Keratinocyte (primary cell): ENCODE results near the gene MRPS10. TPM values are rescaled to one million over a fixed set of nuclear protein-coding genes. Genes with fewer than 3 reads are reported as not detected.

Source experiments
- DNase-seq: peaks from one replicate; pipeline ENCODE4 v3.0.0-alpha.2; 2011; ENCODE audit warnings: low read depth, missing footprints, low spot score
- FAIRE-seq: peaks from 2 replicates; lab custom pipeline; 2011; peaks lifted over from hg19 to GRCh38; lab: Jason Lieb, UNC
- H2AFZ ChIP-seq: 2 replicates; pipeline ENCODE4 v1.6.0; 2012; ENCODE audit warnings: low read length, control low read depth, inconsistent platforms; ENCODE audit not compliant: control insufficient read depth
- H3K27ac ChIP-seq: 2 replicates; pipeline ENCODE4 v1.5.1; 2011; ENCODE audit warnings: low read length; ENCODE audit not compliant: control insufficient read depth, insufficient read depth
- H3K27me3 ChIP-seq: 3 replicates; pipeline ENCODE4 v1.6.0; 2011; ENCODE audit warnings: low read length; ENCODE audit not compliant: control insufficient read depth, insufficient read depth; ENCODE audit errors: extremely low read depth
- H3K36me3 ChIP-seq, 2 experiments: 2 replicates in 1 of 2; 3 replicates in 1 of 2; pipeline ENCODE4 v1.5.1; 2011; ENCODE audit warnings: low read length in 2 of 2, mild to moderate bottlenecking in 1 of 2; ENCODE audit not compliant: control insufficient read depth in 2 of 2, insufficient read depth in 2 of 2; ENCODE audit errors: extremely low read depth in 1 of 2
- H3K4me1 ChIP-seq: 3 replicates; pipeline ENCODE4 v1.5.1; 2011; ENCODE audit warnings: low read length; ENCODE audit not compliant: control insufficient read depth, insufficient read depth; ENCODE audit errors: extremely low read depth
- H3K4me2 ChIP-seq: 3 replicates; pipeline ENCODE4 v1.6.0; 2011; ENCODE audit warnings: low read depth, low read length; ENCODE audit not compliant: control insufficient read depth, insufficient read depth; ENCODE audit errors: extremely low read depth
- H3K4me3 ChIP-seq, 3 experiments: fragments of 200-600 bp in 1 of 3; sonication (generic) in 1 of 3; 2 replicates in 2 of 3; 3 replicates in 1 of 3; pipeline ENCODE4 v1.5.1; 2011 to 2016; ENCODE audit warnings: low read length in 3 of 3, mild to moderate bottlenecking in 3 of 3, control low read depth in 2 of 3, inconsistent platforms in 1 of 3, low read depth in 1 of 3, mixed read lengths in 1 of 3, mixed run types in 1 of 3, moderate library complexity in 1 of 3; ENCODE audit not compliant: control insufficient read depth in 2 of 3, insufficient read depth in 2 of 3; ENCODE audit errors: extremely low read depth in 1 of 3
- H3K79me2 ChIP-seq: 2 replicates; pipeline ENCODE4 v1.6.0; 2012; ENCODE audit warnings: low read length; ENCODE audit not compliant: control insufficient read depth, insufficient read depth
- H3K9ac ChIP-seq: 3 replicates; pipeline ENCODE4 v1.6.0; 2011; ENCODE audit warnings: low read length; ENCODE audit not compliant: control insufficient read depth, insufficient read depth; ENCODE audit errors: extremely low read depth
- H3K9me1 ChIP-seq: 3 replicates; pipeline ENCODE4 v1.6.0; 2011; ENCODE audit warnings: low read length; ENCODE audit not compliant: control insufficient read depth, insufficient read depth; ENCODE audit errors: extremely low read depth
- H3K9me3 ChIP-seq: 2 replicates; pipeline ENCODE4 v1.5.1; 2012; ENCODE audit warnings: low read depth, low read length; ENCODE audit not compliant: control insufficient read depth
- H4K20me1 ChIP-seq: 3 replicates; pipeline ENCODE4 v1.6.0; 2011; ENCODE audit warnings: low read length; ENCODE audit not compliant: control insufficient read depth, insufficient read depth; ENCODE audit errors: extremely low read depth
- EZH2 ChIP-seq: IDR thresholded peaks from one replicate; pipeline ENCODE4 v1.6.1; 2012; ENCODE audit warnings: inconsistent platforms, mild to moderate bottlenecking, low read length, moderate library complexity
- dilution Hi-C: fragments of 300-500 bp; cut with MboI; formaldehyde crosslinking; loops from one replicate; pipeline ENCODE4 v1.7.0; 2020; ENCODE audit warnings: low sequenced_read_pairs; ENCODE audit not compliant: extremely low pct_ligation_motif_present
- polyA plus RNA-seq, 5 experiments: library from polyadenylated mRNA; depleted of rRNA in 3 of 5; stranded (reverse) in 3 of 5; stranded (forward) in 1 of 5; unstranded in 1 of 5; fragments of >200 nt; gene quantifications; 1 replicate in 1 of 5; 2 replicates in 3 of 5; 3 replicates in 1 of 5; pipeline versions ENCODE4 v1.2.1 to v1.2.3, GENCODE V29; 2011 to 2012; ENCODE audit warnings: missing spikeins in 2 of 5, low read depth in 1 of 5, low replicate concordance in 1 of 5
- TF ChIP-seq, protein P1 (sequence below), 3 experiments: IDR thresholded peaks in 1 of 3; conservative IDR thresholded peaks in 1 of 3; optimal IDR thresholded peaks in 1 of 3; 2 replicates in 2 of 3; 3 replicates in 1 of 3; pipeline versions ENCODE3 to v1.5.1; 2011; ENCODE audit warnings: low read length in 3 of 3, mild to moderate bottlenecking in 3 of 3, moderate library complexity in 2 of 3, control low read depth in 1 of 3, inconsistent platforms in 1 of 3; ENCODE audit not compliant: insufficient read depth in 2 of 3; ENCODE audit errors: extremely low read depth in 1 of 3

MRPS10 gene
- polyA plus RNA-seq, 1 donor (not counting 4 experiments of a cell fraction or from before 2014, with no cell fraction given) = 80.1 TPM

DNA sequence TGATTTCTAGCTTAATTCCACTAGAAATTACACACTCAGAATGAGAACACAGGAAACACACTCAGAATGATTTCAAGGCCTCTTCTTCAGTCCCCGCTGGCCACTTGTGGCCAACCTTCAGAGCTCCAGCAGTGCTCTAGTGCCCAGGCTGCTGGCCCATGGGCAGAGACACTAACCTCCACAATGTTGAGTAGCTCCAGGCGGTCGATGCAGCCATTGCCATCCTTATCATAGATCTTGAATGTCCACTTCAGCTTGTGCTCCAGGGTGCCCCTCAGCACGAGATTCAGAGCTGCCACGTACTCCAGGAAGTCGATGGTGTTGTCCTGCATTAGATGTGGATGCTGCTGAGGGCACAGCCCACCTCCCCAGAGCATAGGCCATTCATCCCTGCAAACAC lies 29.3 kb downstream of the MRPS10 start:
- Histone ChIP-seq H3K79me2 (no peaks in the 10 kb centered on the region), H4K20me1 (no peaks in the 10 kb centered on the region), H3K9me3 (no peaks in the 10 kb centered on the region), H3K27ac (no peak overlapping the region), H3K9ac (no peak overlapping the region), H3K4me2 (no peak overlapping the region), H3K36me3 (no peaks in the 10 kb centered on the region), H3K4me3 (no peak overlapping the region), H3K27me3 (no peaks in the 10 kb centered on the region), H3K9me1 (peaks cover 2% of the 10 kb centered on the region), H3K4me1 (peaks cover 12% of the 10 kb centered on the region), H2AFZ (no peak overlapping the region)
- DNase-seq = no peak
- dilution Hi-C loops = no loop called here
- TF ChIP-seq EZH2 = no peak
- TF ChIP-seq, protein P1, sequence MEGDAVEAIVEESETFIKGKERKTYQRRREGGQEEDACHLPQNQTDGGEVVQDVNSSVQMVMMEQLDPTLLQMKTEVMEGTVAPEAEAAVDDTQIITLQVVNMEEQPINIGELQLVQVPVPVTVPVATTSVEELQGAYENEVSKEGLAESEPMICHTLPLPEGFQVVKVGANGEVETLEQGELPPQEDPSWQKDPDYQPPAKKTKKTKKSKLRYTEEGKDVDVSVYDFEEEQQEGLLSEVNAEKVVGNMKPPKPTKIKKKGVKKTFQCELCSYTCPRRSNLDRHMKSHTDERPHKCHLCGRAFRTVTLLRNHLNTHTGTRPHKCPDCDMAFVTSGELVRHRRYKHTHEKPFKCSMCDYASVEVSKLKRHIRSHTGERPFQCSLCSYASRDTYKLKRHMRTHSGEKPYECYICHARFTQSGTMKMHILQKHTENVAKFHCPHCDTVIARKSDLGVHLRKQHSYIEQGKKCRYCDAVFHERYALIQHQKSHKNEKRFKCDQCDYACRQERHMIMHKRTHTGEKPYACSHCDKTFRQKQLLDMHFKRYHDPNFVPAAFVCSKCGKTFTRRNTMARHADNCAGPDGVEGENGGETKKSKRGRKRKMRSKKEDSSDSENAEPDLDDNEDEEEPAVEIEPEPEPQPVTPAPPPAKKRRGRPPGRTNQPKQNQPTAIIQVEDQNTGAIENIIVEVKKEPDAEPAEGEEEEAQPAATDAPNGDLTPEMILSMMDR (optimal IDR thresholded peaks at IDR 0.05 in 1 of 3, IDR thresholded peaks at IDR 0.05 in 1 of 3, conservative IDR thresholded peaks at IDR 0.05 in 1 of 3; ENCODE audit: extremely low read depth in 1 of 3, insufficient read depth in 2 of 3, low read length in 3 of 3) = no peak
- no peak for FAIRE-seq

DNA sequence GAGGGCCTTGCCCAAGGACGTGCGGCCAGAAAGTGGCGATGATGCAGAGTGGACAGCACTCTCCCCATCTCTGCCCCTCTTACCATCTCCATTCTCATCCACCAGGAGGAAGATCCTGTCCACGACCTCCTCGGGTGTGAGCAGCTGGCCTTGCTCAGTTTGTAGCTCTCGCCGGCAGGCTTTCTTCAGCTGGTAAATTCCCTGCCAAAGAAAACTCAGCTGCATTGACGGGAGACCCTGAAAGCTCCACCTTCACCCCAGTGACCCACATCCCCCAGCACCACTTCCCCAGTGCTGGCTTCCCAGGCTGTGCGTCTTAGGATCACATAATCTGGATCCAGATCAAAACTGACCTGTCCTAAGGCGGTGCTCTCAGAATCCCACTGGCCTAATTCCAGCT lies 32.1 kb downstream of the MRPS10 start:
- no peak overlapping the region for H3K4me2 ChIP-seq
- dilution Hi-C loops = no loop called here
- H3K27ac ChIP-seq = no peak overlapping the region
- H3K9me3 ChIP-seq = no peaks in the 10 kb centered on the region
- DNase-seq = no peak
- H2AFZ ChIP-seq = no peak overlapping the region
- no peak overlapping the region for H3K9ac ChIP-seq
- H3K4me1 ChIP-seq = no peaks in the 10 kb centered on the region
- no peak for FAIRE-seq
- no peak for TF ChIP-seq EZH2
- TF ChIP-seq, protein P1 (optimal IDR thresholded peaks at IDR 0.05 in 1 of 3, IDR thresholded peaks at IDR 0.05 in 1 of 3, conservative IDR thresholded peaks at IDR 0.05 in 1 of 3; ENCODE audit: extremely low read depth in 1 of 3, insufficient read depth in 2 of 3, low read length in 3 of 3) = no peak
- H3K9me1 ChIP-seq = no peaks in the 10 kb centered on the region
- H3K36me3 ChIP-seq = no peaks in the 10 kb centered on the region
- H4K20me1 ChIP-seq = no peaks in the 10 kb centered on the region
- H3K27me3 ChIP-seq = no peaks in the 10 kb centered on the region
- no peaks in the 10 kb centered on the region for H3K79me2 ChIP-seq
- H3K4me3 ChIP-seq = no peak overlapping the region
